ENCODE data around the gene PPP2R1A.

DNA sequence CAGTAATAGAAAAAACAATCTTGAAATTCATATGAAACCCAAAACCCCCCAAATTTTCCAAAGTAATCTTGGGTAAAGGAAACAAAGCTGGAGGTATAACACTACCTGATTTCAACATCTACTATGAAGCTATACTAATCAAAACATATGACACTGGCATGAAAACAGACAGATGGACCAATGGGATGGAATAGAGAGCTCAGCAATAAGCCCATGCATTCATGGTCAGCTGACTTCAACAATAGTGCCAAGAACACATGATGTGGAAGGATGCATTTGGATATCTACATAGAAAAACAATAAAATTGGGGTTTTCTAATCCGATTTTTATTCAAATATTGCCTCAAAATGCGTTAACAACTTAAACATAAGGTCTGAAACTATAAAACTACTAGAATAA is 47.3 kb downstream of the PPP2R1A start:
- no peak for TF ChIP-seq CTCF (IDR thresholded peaks at IDR 0.05)
- TF ChIP-seq POLR2AphosphoS5 (IDR thresholded peaks at IDR 0.05): no peak

Measured in transverse colon (tissue), 4 donors.